GM06990 (cell line): Measurements from ENCODE around the gene YY2.
A peak's percentile ranks its signal among the peaks of the same experiment; 100 is the strongest.

ENCODE experiments used
- DNase-seq: peaks from one replicate; pipeline ENCODE4 v3.0.0-alpha.2; 2011; ENCODE audit not compliant: insufficient read length; ENCODE audit errors: extremely low read depth
- H3K27me3 ChIP-seq: replicated peaks from 2 replicates; pipeline ENCODE4 v1.6.0; 2011; ENCODE audit warnings: low read length; ENCODE audit not compliant: control insufficient read depth, insufficient read depth
- H3K36me3 ChIP-seq: 2 replicates; pipeline ENCODE4 v1.5.1; 2011; ENCODE audit warnings: low read length; ENCODE audit not compliant: control insufficient read depth, insufficient read depth
- H3K4me3 ChIP-seq: replicated peaks from 2 replicates; pipeline ENCODE4 v1.5.1; 2011; ENCODE audit warnings: low read depth, mild to moderate bottlenecking, control low read depth, low read length
- CTCF ChIP-seq: IDR thresholded peaks from 2 replicates; pipeline ENCODE4 v1.5.1; 2011; ENCODE audit warnings: low read length, control low read depth, mild to moderate bottlenecking, inconsistent platforms; ENCODE audit not compliant: insufficient read depth, poor library complexity, severe bottlenecking

Gene YY2

GRCh38 chrX:21839334-21840192 lies 16.2 kb upstream of the YY2 start, which contains the start of gene MBTPS2:
Gene MBTPS2, plus strand, starts transcription at chrX:21839617. Its CDS starts 118 bp downstream, at chrX:21839735.
- DNase-seq, result peak; percentile 91
- Histone ChIP-seq H3K27me3 (no peaks in the 10 kb centered on the region), H3K36me3 (no peaks in the 10 kb centered on the region), H3K4me3 (peak within 1 kb of the TSS; percentile 77)
- no peak for TF ChIP-seq CTCF

- no peak for TF ChIP-seq CTCF
- Histone ChIP-seq H3K36me3 (no peaks in the 10 kb centered on the region), H3K27me3 (no peaks in the 10 kb centered on the region), H3K4me3 (peak overlapping the region; percentile 77)
- DNase-seq, result no peak
Measured at GRCh38 chrX:21840193-21840545, 15.6 kb upstream of the YY2 start.

GRCh38 chrX:21843179-21843578 lies 12.6 kb upstream of the YY2 start:
- no peaks in the 10 kb centered on the region for H3K27me3 ChIP-seq
- no peak for DNase-seq
- H3K4me3 ChIP-seq, result no peak overlapping the region
- TF ChIP-seq CTCF, result no peak
- no peaks in the 10 kb centered on the region for H3K36me3 ChIP-seq

- Histone ChIP-seq H3K36me3 (no peaks in the 10 kb centered on the region), H3K27me3 (no peaks in the 10 kb centered on the region), H3K4me3 (no peak overlapping the region)
- no peak for DNase-seq
- no peak for TF ChIP-seq CTCF
Measured at GRCh38 chrX:21845096-21845495, 10.7 kb upstream of the YY2 start.

DNA sequence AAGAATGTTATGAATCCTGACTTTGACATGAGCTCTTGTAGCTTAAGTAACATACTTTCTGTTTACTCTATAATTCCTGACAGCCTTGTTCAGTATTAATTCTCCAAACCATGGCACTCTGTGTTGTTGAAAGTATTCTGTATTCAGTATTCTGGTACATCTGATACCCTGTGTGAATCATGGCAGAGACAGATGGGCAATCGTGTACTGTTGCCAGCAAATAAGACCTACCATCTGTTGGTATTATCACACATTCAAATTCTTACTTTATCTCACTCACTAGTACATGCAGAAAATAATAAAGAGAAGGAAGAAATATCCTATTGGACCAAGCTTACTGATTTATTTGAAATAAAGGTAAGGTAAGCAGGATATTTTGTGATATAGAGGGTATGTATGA lies 8.4 kb upstream of the YY2 start:
- Histone ChIP-seq H3K4me3 (no peak overlapping the region), H3K27me3 (no peaks in the 10 kb centered on the region), H3K36me3 (no peaks in the 10 kb centered on the region)
- TF ChIP-seq CTCF, result no peak
- no peak for DNase-seq
